Activated naive CD4-positive, alpha-beta T cell treated with anti-CD3 and anti-CD28 coated beads for 36 hours (primary cell): ENCODE data around the gene APEX1. TPM values are rescaled to one million over a fixed set of nuclear protein-coding genes. Genes with fewer than 3 reads are reported as not detected.
"Not testable (repeated sequence)": the region's sequence is repeated elsewhere in the genome, so short reads cannot be mapped to it uniquely, and the experiment has no call there.

Experiments
- CTCF ChIA-PET: fragments of 350-600 bp; sonication (Branson Sonifier 250); formaldehyde crosslinking; loops from one replicate; lab custom pipeline; 2021; ENCODE audit warnings: antibody characterized with exemption; lab: Charles Lee
- DNase-seq: peaks from one replicate; pipeline ENCODE4 v3.0.0-alpha.2; 2020
- H3K27ac Mint-ChIP-seq: one replicate; pipeline ENCODE4 v1.8.0; 2021; ENCODE audit warnings: mild to moderate bottlenecking, mixed read lengths
- H3K27me3 Mint-ChIP-seq: one replicate; pipeline ENCODE4 v1.8.0; 2021; ENCODE audit warnings: low read depth, mixed read lengths
- H3K36me3 Mint-ChIP-seq: one replicate; pipeline ENCODE4 v1.8.0; 2021; ENCODE audit warnings: low read depth, mixed read lengths
- H3K4me1 Mint-ChIP-seq: one replicate; pipeline ENCODE4 v1.8.0; 2021; ENCODE audit warnings: low read depth, mixed read lengths
- H3K4me3 Mint-ChIP-seq: one replicate; pipeline ENCODE4 v1.8.0; 2021; ENCODE audit warnings: mild to moderate bottlenecking, moderate library complexity, mixed read lengths
- H3K9me3 Mint-ChIP-seq: one replicate; pipeline ENCODE4 v1.8.0; 2021; ENCODE audit warnings: mixed read lengths
- intact Hi-C: fragments of 100-400 bp; cut with micrococcal nuclease; formaldehyde crosslinking; loops from one replicate; pipeline ENCODE4 v1.15.1; 2023
- total RNA-seq, 2 experiments: library from RNA; stranded (reverse); gene quantifications; one replicate each; pipeline ENCODE4 v1.2.3, GENCODE V29; 2021

APEX1 gene
- total RNA-seq, 2 experiments from 2014 or later, result 187 to 190 TPM

- CTCF ChIA-PET, result no interaction called here
- no peak for DNase-seq
Measured at GRCh38 chr14:20503898-20504297, 48.9 kb downstream of the APEX1 start.

GRCh38 chr14:20506276-20506675 lies 51.2 kb downstream of the APEX1 start:
- CTCF ChIA-PET, H3K27ac Mint-ChIP-seq, H3K4me3 Mint-ChIP-seq, H3K9me3 Mint-ChIP-seq, H3K4me1 Mint-ChIP-seq, intact Hi-C loops, H3K36me3 Mint-ChIP-seq, H3K27me3 Mint-ChIP-seq, DNase-seq: not testable (repeated sequence)

More at GRCh38 chr14:20503898-20504297, 48.9 kb downstream of the APEX1 start:
- no peaks in the 10 kb centered on the region for H3K36me3 Mint-ChIP-seq
- intact Hi-C loops, result no loop called here
- H3K4me1 Mint-ChIP-seq, result peaks cover 6% of the 10 kb centered on the region
- H3K27ac Mint-ChIP-seq, result no peak overlapping the region
- H3K9me3 Mint-ChIP-seq, result no peaks in the 10 kb centered on the region
- no peak overlapping the region for H3K4me3 Mint-ChIP-seq
- H3K27me3 Mint-ChIP-seq, result no peaks in the 10 kb centered on the region

- CTCF ChIA-PET, H3K9me3 Mint-ChIP-seq: not testable (repeated sequence)
Measured at GRCh38 chr14:20506752-20507151, 51.7 kb downstream of the APEX1 start.

More at GRCh38 chr14:20506752-20507151, 51.7 kb downstream of the APEX1 start:
- H3K27ac Mint-ChIP-seq, H3K27me3 Mint-ChIP-seq, H3K36me3 Mint-ChIP-seq, H3K4me3 Mint-ChIP-seq, H3K4me1 Mint-ChIP-seq, intact Hi-C loops, DNase-seq: not testable (repeated sequence)

Other genes with a start within 250 kb of the APEX1 start
- gene OR11H6, start 231.5 kb upstream of the APEX1 start, total RNA-seq, result not detected
- gene OR11H7, start 226.2 kb upstream of the APEX1 start, total RNA-seq, result not detected
- not detected for gene OR11H4, start 215.9 kb upstream of the APEX1 start, total RNA-seq
- gene TTC5, start 149.3 kb upstream of the APEX1 start, total RNA-seq, result 10 to 100 TPM; 15.2 to 18.5 TPM
- 10 to 100 TPM; 93.4 to 98.6 TPM for gene CCNB1IP1, start 121.9 kb upstream of the APEX1 start, total RNA-seq
- 10 to 100 TPM; 62.5 to 63.5 TPM for gene PARP2, start 111.6 kb upstream of the APEX1 start, total RNA-seq
- gene TEP1, start 41.7 kb upstream of the APEX1 start, total RNA-seq, result 10 to 100 TPM; 34.3 to 37.0 TPM
- gene KLHL33, start 19.1 kb upstream of the APEX1 start, total RNA-seq, result under 1 TPM; 0.07 to 0.10 TPM
- 10 to 100 TPM; 35.7 to 36.8 TPM for gene OSGEP, start 414 bp upstream of the APEX1 start, total RNA-seq
- 10 to 100 TPM; 31.6 to 32.3 TPM for gene PIP4P1, start 6.2 kb downstream of the APEX1 start, total RNA-seq
- 100 to 1,000 TPM; 187 to 191 TPM for gene PNP, start 14.2 kb downstream of the APEX1 start, total RNA-seq
- gene RNASE10, start 50.3 kb downstream of the APEX1 start, total RNA-seq, result under 1 TPM; 0.48 to 0.52 TPM
- gene RNASE9, start 105.8 kb downstream of the APEX1 start, total RNA-seq, result not detected
- not detected for gene RNASE11, start 132.8 kb downstream of the APEX1 start, total RNA-seq
- not detected for gene RNASE12, start 136.2 kb downstream of the APEX1 start, total RNA-seq
- not detected for gene OR6S1, start 186.5 kb downstream of the APEX1 start, total RNA-seq
- gene RNASE4, start 229.3 kb downstream of the APEX1 start, total RNA-seq, result under 1 TPM in 1 of 2 experiments, not detected in 1; 0.19 TPM
- gene ANG, start 233.5 kb downstream of the APEX1 start, total RNA-seq, result under 1 TPM; 0.27 to 0.38 TPM